ENCODE data around the gene EEF1AKMT1.
"Not testable (repeated sequence)": the region's sequence is repeated elsewhere in the genome, so short reads cannot be mapped to it uniquely, and the experiment has no call there.

Gene EEF1AKMT1

DNA sequence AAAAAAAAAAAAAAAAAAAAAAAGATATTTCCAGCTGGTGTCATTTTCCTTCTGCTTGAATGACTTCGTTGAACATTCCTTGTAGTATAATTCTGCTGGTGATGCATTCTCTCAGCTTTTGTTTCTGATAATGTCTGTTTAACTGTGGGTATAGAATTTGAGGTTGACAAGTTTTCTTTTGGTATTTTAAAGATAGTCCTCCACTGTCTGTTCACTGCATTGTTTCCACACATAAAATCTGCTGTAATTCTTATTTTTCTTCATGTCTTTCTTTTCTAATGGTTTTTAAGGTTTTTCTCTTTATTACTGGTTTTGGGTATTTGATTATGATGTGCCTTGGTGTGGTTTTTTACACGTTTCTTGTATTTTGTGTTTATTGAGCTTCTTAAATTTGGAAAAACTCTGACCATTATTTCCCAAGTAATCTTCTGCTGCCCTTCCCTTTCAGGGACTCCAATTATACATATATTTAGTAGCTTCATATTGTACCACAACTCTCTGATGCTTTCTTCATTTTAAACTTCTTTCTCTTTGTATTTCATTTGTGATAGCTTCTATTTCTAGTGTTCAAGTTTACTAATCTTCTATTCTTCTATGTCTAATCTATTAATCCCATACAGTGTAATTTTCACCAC, 6.3 kb downstream of the EEF1AKMT1 start:
- no peak overlapping the region for H3K4me3 Mint-ChIP-seq
- no peak for TF ChIP-seq CTCF (IDR thresholded peaks at IDR 0.05; ENCODE audit: unreplicated experiment in 3 of 3)
- no peaks in the 10 kb centered on the region for H3K27me3 Mint-ChIP-seq (ENCODE audit: low read depth)
- peaks cover 8% of the 10 kb centered on the region for H3K4me1 Mint-ChIP-seq
- H3K9me3 Mint-ChIP-seq: peaks cover 51% of the 10 kb centered on the region
- H3K27ac Mint-ChIP-seq: no peak overlapping the region
- peaks cover 50% of the 10 kb centered on the region for H3K36me3 Mint-ChIP-seq (ENCODE audit: low read depth)

- Mint-ChIP-seq H3K36me3 (ENCODE audit: low read depth) (peaks cover 31% of the 10 kb centered on the region), H3K4me1 (no peaks in the 10 kb centered on the region), H3K9me3 (peaks cover 48% of the 10 kb centered on the region), H3K27me3 (ENCODE audit: low read depth) (peaks cover 5% of the 10 kb centered on the region), H3K4me3 (no peak overlapping the region), H3K27ac (no peak overlapping the region)
- TF ChIP-seq CTCF (IDR thresholded peaks at IDR 0.05; ENCODE audit: unreplicated experiment in 3 of 3): no peak
These were observed 12.9 kb downstream of the EEF1AKMT1 start for GRCh38 chr13:20760872-20761271.

DNA sequence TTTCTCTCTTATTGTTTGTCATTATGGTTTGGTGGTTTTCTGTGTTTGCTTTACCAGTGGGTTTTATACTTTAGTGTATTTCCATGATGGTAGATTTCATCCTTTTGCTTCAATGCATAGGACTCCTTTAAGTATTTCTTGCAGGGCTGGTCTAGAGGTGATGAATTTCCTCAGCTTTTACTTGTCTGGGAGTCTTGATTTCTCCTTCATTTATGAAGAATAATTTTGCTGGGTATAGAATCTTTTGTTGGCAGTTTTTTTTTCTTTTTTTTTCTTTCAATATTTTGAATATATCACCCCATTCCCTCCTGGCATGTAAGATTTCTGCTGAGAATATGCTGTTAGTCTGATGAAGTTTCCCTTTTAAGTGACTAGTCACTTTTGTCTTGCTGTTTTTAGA, 19.8 kb downstream of the EEF1AKMT1 start:
- no peaks in the 10 kb centered on the region for H3K4me1 Mint-ChIP-seq
- H3K27me3 Mint-ChIP-seq (ENCODE audit: low read depth): peaks cover 5% of the 10 kb centered on the region
- H3K9me3 Mint-ChIP-seq: peaks cover 83% of the 10 kb centered on the region

DNA sequence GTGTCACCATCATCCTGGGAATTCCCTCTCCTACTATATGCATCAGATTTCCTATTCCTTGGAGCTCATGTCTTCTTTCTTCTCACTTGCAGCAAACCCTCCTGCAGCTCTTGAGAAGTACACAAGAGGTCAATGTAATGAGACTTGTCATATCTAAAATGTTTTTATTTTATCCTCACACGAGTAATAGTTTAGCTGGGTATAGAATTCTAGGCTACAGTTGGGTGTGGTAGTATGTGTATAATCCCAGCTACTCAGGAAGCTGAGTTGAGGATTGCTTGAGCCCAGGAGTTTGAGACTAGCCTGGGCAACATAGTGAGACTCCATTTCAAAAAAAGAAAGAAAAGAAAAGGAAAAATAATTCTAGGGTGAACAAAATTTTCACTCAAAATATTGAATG, 24.4 kb downstream of the EEF1AKMT1 start:
- Mint-ChIP-seq H3K4me1 (no peaks in the 10 kb centered on the region), H3K27ac (no peak overlapping the region), H3K36me3 (ENCODE audit: low read depth) (peaks cover 67% of the 10 kb centered on the region), H3K4me3 (no peak overlapping the region), H3K27me3 (ENCODE audit: low read depth) (no peaks in the 10 kb centered on the region), H3K9me3 (peaks cover 73% of the 10 kb centered on the region)
- TF ChIP-seq CTCF (IDR thresholded peaks at IDR 0.05; ENCODE audit: unreplicated experiment in 3 of 3): no peak

More for the DNA sequence above, 19.8 kb downstream of the EEF1AKMT1 start:
- H3K36me3 Mint-ChIP-seq (ENCODE audit: low read depth): peaks cover 87% of the 10 kb centered on the region
- H3K4me3 Mint-ChIP-seq: no peak overlapping the region
- H3K27ac Mint-ChIP-seq: no peak overlapping the region
- TF ChIP-seq CTCF (IDR thresholded peaks at IDR 0.05; ENCODE audit: unreplicated experiment in 3 of 3): no peak

GRCh38 chr13:20743830-20744404, 29.8 kb downstream of the EEF1AKMT1 start:
- H3K4me3 Mint-ChIP-seq, H3K27ac Mint-ChIP-seq: not testable (repeated sequence)

DNA sequence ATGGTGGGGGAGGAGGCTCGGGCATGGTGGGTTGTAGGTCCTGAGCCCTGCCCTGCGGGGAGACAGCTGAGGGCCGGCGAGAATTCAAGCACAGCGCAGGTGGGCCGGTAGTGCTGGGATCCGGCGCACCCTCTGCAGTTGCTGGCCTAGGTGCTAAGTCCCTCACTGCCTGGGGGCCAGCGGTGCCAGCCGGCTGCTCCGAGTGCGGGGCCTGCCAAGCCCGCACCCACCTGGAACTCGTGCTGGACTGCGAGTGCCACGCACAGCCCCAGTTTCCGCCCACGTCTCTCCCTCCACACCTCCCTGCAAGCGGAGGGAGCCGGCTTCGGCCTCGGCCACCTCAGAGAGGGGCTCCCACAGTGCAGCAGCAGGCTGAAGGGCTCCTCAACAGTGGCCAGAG, 33.7 kb downstream of the EEF1AKMT1 start:
- no peak overlapping the region for H3K27ac Mint-ChIP-seq
- H3K27me3 Mint-ChIP-seq (ENCODE audit: low read depth): no peaks in the 10 kb centered on the region
- H3K9me3 Mint-ChIP-seq: peaks cover 27% of the 10 kb centered on the region
- H3K4me3 Mint-ChIP-seq: no peak overlapping the region
- peaks cover 5% of the 10 kb centered on the region for H3K4me1 Mint-ChIP-seq
- H3K36me3 Mint-ChIP-seq (ENCODE audit: low read depth): peaks cover 34% of the 10 kb centered on the region
- TF ChIP-seq CTCF (IDR thresholded peaks at IDR 0.05; ENCODE audit: unreplicated experiment in 3 of 3): no peak

More at GRCh38 chr13:20743830-20744404, 29.8 kb downstream of the EEF1AKMT1 start:
- not testable (repeated sequence) for H3K27me3 Mint-ChIP-seq (ENCODE audit: low read depth); H3K4me1 Mint-ChIP-seq
- peaks cover 37% of the 10 kb centered on the region for H3K36me3 Mint-ChIP-seq (ENCODE audit: low read depth)
- H3K9me3 Mint-ChIP-seq: peaks cover 37% of the 10 kb centered on the region

Data from nephron (organoid).